G401 (cell line): ENCODE measurements around the gene PLP2. TPM values are rescaled to one million over a fixed set of nuclear protein-coding genes. Genes with fewer than 3 reads are reported as not detected.

ENCODE experiments used
- DNase-seq: peaks from one replicate; pipeline ENCODE4 v3.0.0-alpha.2; 2015; ENCODE audit warnings: low spot score
- in situ Hi-C: cut with HindIII; loops from 2 replicates; pipeline ENCODE4 v1.10.0; 2016; ENCODE audit warnings: low sequenced_read_pairs, mixed read lengths
- total RNA-seq: library from RNA; depleted of rRNA; stranded (reverse); fragments of >200 nt; shearing (Covaris generic); gene quantifications from 2 replicates; pipeline ENCODE4 v1.2.3, GENCODE V29; 2014

PLP2 gene
- total RNA-seq, 1 experiment from 2014 or later = 26.8 TPM

DNA sequence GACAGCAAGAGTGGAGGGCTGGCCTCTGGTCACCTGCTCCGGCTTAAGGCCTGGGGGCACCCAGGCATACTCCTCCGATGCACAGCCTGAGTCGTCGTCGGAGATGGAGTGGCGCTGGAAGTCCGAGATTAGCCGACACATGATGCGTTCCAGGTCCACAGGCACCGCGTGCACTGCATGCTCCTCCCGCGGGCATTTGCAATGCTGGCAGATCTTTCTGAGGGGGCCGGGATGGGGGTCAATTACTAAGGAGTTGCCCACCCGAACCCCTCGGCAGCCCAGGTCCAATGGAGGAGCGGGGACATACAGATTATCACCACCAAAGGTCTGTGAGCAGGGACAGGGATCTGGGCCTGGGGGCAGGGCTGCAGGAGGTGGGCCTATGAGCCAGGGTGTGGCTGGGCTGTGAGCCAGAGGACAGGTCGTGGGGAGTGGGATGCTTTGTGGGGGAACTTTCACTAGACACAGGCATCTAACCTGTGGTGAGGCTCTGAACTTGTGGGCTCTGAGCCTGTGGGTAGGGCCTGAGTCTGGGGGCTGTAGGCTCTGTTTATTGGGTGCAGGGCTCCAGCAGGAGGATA lies 12.1 kb downstream of the PLP2 start:
- DNase-seq = no peak
- in situ Hi-C loops = no loop called here

DNA sequence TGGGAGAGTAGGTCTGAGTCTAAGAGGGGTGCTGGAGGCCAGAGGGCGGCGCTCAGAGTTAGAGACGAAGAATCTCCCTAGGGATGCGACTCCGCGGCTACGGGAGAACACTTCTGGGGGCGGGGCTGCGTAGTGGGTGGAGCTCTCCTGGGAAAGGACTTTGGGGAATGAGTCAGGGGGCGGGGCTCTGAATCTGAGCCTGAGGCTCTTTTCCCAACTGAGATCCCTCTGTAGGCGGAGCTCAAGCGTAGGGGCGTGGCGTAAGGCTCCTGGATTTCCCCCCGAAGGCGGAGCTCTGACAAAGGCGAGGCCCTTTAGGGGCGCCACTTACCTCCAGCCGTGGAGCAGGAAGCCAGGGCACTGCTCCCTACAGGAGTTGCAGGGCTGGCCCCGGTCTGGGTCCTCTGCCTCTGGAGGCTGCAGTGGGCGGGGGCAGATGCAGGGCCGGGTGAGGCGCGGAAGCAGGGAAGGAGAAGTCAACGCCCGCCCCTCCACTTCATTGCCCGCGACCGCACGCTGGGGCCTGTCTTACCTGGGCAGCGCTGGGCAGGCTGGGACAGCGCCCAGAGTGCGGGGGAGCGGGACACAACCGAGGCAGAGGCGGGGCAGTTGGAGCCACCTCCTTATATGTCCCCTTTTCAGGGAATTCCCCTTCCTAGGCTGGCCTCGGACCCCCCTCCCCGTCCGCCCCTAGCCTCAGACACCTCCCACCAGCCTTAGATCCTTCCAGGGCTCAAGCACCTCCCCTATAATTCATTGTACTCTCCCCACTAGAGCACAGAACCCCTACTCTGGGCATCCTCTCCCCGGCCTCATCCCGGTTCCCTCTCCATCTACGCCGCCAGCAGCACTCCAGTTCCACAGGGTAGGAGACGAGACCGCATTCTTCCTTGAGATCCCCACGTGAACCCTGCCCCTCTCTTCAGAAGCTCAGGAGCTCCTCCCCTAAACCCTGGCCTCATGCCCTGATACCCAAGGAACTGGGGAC lies 12.9 kb downstream of the PLP2 start:
- peak; percentile 79 for DNase-seq
- in situ Hi-C loops = no loop called here

DNA sequence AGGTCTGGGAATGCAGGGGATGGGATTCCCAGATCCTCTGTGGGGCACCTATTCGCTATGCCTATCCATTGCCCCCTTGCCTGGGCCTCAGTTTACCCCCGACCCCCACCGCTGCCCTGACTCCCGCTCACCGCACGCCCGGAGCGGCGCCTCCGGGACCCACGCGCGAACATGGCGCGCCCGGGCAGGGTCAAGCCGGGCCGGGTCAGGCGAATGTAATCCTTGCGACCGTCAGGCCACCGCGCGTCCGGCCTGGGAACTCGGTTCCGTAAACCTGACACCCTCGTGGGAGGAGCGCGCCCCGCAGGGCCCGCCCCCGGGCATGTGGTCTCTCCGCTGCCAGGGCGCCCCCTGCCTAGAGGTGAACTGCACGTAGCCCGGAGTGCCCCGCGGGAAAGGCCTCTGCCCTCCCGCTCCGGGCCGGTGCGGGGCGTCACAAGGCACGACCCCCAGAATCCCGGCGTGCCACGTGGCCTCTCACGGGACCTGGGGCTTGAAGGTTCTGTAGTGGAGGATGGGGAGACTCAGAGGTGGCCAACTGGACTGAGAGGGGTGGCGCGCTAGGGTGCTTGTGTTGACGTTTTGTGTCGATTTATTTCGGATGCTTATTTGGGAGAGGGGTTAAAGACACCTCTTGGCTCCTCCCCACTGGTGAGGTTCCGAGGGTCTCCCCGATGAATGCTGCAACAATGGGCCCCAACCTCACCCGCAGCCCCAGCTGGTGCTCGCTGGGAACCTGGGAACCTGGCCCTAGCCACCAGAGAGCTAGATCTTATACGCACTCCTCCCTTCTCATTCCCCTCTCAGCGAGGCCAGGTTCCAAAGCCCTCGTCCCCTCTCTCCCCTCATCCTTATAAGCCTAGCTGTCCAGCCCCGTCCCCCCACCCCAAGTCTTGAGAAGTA lies 14.7 kb downstream of the PLP2 start, which contains the start of gene PRICKLE3:
Gene PRICKLE3 (minus strand): TSS at position 249 of the 903 bp plus-strand sequence. CDS start 76 bp downstream, at position 173.
- in situ Hi-C loops = no loop called here
- peak; percentile 41 for DNase-seq

DNA sequence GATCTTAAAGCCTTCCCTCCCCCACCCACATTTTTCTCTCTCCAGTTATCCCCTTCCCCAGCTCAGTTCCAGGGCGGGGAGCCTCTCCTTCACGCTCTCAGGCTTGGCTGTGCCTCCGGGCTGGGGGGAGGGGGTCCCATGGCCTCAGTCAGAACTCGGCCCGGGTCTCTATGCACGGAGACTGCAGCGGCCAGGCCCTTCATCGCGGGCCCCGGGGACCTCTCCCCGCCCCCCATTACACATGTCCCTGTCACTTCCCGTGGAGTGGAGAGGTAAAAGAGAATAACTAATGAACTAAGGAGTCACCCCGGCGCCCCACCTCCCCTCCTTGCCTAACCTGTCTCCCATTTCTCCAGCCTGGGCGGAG lies 15.3 kb downstream of the PLP2 start:
- in situ Hi-C loops = no loop called here
- no peak for DNase-seq

DNA sequence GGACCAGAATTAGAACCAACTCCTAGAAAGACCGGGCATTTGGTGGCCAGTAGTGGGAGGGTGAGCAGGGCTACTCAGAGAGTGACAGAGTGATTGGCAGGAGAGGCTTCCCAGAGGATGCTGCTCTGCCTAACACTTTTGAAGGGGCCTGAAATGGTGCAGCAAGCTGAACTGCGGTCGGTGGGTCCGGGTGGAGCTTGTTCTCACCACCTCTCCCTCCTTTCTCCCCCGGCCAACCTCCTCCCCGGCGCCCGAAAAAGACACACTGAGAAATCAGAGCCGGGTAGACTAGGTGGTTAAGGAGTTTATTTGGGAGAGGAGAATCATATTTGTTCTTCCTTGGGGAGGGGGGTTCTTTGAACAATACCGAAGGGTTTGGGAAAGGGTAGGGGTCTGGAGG lies 15.8 kb downstream of the PLP2 start:
- in situ Hi-C loops = no loop called here
- DNase-seq = no peak

DNA sequence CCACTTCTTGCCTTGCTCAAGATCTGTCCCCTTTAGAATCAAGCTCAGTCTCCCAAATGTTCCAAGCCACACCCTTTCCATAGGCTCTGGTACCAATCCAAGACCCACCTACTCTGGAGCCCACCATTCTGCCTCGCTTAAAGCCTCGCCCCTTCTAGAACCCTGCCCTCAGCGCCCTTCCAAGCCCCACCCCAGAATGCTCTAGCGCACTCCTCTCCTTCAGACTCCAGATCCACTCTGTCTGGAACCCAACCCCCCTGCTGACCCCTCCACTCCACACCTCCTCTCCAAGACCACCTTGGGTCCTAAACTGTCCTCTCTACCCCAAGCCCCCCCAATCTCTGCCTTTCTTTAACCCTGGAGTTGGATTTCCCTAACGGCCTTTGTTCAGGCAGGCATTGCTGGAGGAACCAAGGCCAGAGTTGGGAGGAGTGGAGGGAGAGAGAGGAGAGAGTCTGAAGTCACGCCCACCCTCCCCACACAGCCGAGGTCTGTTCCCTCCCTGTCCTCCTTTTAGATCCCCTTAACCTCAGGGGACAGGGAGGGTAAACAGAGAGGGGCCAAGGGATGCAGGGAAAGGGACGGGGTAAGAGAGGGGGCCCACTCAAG lies 16.9 kb downstream of the PLP2 start:
- in situ Hi-C loops = no loop called here
- DNase-seq = no peak

DNA sequence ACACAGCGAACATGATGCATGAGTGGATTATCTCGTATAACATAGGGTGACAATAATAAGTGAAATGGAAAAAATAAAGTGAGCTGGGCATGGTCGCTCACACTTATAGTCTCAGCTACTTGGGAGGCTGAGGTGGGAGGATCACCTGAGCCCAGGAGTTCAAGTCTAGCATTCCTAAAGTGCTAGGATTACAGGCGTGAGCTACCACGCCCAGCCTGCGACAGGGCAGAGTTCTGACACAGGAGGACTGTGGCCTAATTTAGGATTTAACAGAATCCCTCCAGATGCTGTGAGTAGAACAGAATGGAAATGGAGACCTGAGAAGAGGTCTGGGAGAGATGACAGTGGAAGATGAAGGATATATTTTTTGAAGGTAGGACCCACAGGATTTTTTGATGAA lies 17.9 kb downstream of the PLP2 start:
- DNase-seq = no peak
- in situ Hi-C loops = no loop called here

DNA sequence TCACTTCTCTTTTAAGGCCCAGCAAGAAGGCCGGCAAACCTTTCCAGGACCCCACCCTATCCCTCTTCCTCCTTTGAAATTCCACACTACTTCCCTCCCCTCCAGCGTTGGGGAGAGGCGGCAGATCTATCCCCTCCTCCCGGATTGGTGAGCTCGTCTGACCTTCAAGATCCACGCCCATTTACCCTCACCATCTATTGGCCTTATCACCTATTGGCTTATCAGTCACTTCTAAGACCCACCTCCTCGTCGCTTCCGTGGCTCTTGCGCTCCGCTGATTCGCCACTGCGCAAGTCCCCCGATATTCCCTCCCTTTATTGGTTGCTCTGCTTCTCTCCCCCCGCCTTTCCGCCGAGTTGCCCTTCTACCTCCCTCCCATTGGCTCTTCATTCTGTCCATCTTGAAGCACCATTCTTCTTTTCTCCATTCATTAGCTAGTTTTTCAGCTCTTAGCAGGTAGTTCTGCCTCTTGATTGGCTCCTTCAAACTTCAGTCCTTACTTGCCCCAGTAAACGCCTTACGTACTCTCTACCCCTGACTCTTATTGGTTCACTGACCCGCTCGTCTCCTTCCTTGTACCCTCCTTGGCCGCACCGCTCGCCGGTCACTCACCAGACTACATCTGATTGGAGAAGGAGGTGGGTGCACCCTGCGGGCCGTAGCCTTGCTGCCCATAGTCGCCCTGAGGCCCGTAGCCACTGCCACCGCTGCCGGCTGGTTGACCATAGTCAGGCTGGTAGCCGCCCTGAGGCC lies 19.3 kb downstream of the PLP2 start:
- peak; percentile 99 for DNase-seq
- in situ Hi-C loops = no loop called here

DNA sequence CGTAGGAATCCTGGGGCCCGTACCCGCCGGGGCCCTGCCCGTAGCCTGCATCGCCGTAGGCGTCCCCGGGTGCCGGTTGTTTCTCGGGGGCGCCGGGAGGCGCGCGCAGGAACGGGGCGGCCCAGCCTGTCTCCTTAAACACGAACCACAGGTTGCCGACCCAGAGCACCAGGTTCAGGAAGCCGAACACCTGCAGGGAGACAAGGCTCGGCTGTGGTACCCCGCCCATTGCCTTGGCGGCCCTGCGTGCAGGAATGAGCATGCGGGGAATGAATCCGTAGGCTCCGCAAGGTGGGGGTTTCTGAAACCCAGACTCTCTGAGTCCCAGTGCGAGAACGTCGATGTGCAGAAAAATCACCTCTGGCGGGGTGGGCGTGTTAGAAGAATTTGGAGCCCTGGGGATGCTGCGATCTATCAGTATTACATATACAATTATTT lies 19.9 kb downstream of the PLP2 start:
- no peak for DNase-seq

DNA sequence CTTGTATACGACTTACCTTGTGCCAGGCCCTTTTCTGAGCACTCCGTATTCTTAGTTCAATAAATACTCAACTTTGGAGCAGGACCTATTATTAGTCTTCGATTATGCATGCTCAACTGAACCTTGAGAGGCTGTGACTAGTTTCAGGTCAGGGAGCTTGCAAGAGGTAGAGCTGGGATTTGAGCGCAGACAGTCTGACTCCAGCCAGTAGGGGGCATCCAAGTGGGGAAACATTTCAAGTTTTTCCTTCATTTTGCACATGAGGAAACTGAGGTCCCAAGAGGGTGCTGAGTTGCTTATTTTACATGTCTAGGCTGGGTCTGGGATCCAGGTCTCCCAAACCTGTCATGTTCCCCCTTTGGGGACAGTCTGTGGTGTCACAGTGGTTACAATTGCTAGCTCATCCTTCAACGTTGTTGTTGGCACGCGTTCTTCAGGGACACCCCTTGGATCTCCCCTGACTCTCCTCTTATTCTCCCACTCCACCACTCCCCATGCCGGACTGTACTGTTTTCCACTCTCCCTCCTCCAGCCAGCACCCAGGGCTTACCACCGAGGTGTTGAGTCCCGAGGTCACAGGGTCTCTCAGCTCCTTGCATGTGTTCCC lies 21.1 kb downstream of the PLP2 start:
- in situ Hi-C loops = no loop called here
- DNase-seq = peak; percentile 52

More for the DNA sequence above, 19.9 kb downstream of the PLP2 start:
- in situ Hi-C loops = no loop called here

DNA sequence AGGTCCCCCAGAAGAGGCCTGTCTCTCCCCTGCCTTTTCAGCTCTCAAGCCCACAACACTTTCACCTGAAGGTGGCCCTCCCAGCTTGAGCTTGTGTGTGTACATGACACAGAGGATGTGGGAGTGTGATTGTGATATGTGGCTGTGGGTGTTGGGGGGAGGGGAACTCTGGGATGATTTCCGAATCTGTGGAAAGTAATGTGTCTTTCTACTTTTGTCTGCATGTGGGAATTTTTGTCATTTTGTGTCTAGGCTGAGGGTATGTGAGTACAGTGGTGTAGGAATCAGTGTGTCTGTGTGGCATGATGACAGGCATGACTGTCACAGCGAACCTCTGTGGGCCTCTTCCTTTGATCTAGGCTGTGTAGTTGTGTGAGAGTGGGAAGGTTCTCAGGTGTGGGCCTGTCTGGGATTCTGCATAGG lies 21.9 kb downstream of the PLP2 start:
- DNase-seq = no peak
- in situ Hi-C loops = no loop called here

DNA sequence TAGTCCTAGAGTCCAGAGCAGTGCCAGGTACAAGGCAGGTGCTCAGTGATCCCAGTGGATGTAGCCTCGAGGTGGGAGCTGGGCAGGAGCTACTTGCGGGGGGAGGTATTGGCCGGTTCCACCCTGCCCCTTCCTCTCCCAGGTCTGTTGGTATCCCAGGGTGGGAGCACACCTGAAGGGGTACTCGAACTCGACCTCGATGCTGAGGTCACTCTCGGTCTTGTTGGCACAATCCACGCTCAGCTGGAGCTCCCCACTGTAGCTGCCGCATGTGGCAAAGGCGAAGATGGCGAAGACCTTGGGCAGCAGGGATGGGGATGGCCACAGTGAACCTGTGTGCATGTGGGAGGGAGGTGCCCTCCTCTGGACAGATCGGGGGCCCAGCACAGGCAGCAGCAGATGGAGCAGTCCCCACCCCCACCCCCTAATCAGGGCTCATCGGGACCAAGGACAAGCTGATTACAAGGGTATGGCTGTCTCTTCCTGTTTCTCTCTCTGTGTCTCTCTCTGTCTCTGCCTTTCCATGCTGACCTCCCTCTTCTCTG lies 25.9 kb downstream of the PLP2 start:
- in situ Hi-C loops = no loop called here

DNA sequence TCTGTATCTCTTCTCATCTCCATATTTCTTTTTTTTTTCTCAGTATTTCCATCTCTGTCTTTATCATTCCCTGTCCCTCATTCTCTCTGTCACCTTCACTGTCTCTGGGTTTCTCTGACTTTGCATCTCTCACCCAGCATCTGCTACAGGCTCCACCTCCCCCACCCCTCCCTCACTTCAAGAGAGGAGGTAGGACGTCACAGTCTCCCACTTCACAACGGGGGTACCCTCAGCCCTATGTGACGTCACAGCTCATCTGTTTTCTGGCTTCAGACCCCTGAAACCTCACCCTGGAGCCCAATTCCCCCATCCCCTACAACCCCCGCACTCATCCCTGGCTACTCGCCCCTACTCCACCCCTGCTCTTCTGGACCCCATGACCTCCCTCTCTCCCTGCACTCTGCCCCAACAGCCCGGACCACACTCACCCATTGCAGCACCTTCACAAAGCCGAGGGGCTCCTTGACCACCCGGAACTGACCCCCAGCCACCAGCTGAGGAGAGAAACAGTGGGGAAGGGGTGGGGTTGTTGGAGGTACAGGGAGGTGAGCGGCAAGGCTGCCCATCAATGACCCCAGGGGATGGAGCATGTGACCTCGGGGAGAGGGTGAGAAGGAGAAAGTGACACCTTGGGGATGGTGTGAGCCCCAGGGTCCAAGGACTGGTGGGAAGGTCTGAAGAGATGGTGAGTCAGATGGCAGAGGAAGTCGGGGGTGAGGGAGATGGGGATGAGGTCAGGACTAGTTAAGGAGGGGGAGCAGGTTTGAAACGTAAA lies 27.0 kb downstream of the PLP2 start:
- in situ Hi-C loops = no loop called here
- DNase-seq = no peak

More for the DNA sequence above, 25.9 kb downstream of the PLP2 start:
- no peak for DNase-seq

DNA sequence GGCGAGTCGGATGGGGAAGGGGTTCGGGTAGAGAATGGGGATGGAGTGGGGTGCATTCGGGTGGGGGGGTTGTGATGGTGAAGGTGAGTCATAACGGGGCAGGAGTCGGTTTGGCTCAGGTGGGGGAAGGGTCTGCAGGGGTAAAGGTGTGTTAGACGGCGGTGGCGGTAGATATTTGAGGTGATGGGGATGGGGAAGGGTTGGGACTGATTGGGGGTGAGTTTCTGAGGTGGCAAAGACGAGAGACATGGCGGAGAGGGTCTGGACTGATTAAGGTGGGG lies 27.6 kb downstream of the PLP2 start:
- in situ Hi-C loops = no loop called here
- DNase-seq = no peak

DNA sequence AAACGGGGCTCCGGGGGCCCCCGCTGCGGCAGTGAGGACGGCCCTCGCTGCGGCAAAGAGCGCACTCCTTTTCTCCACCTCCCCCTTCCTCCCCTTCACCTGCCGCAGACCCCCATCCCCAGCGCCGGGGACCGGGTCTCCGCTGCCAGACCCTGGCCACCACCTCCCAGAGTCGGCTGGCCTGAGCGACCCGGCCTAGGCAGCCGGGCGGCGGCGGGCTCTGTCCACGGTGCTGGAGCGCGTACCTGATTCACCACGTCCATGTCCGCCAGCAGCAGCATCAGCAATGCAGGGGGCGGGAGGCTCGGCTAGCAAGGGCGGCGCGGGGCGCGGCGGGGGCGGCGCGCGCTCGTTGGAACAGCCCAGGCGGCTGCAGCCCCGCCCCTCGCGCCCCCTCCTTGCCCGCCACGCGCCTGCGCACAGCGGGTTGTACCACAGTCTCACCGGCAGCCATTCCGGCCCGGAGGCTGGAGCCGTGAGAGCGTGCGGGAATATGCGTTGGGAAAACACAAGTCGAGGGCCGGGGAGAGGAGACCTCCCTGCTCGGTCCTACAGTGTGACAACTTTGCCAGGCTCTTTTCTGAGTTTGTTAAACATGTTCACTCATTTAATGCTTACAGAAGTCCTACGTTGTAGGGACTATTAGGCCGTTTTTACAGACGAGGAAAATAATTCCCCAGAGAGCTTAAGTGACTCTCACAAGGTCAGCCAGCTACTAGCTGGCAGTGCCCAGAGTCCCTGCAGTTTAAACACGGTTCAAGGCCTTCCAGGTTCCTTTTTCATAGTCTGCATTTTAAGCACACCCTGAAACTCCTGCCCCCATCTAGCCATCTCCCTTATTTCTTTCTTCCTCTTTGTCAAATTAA lies 28.4 kb downstream of the PLP2 start, which contains the start of gene SYP:
Gene SYP (minus strand): TSS at position 288 of the 866 bp plus-strand sequence. CDS start 7 bp downstream, at position 281.
- DNase-seq = peak; percentile 85
- in situ Hi-C loops = no loop called here

DNA sequence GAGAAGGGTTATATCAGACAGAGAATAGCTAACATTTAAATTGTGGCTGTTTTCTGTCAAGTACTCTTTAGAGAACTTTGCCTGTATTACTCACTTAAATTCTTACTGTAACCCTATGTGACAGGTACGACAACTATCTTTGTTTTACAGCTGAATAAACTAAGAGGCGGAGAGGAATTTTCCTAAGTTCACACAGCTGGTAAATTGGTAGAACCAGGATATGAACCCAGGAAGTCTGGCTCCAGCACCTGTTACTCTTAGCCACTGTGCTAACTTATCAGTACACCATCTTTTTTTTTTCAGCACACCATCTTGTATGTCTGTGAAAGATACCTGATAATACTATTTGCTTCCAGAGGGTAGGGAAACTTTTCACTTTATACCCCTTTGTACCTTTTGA lies 30.3 kb downstream of the PLP2 start:
- in situ Hi-C loops = no loop called here
- DNase-seq = no peak
